Hepatocyte (in vitro differentiated cells): ENCODE measurements around the gene TMEM89. TPM values are rescaled to one million over a fixed set of nuclear protein-coding genes. Genes with fewer than 3 reads are reported as not detected.

Experiments
- DNase-seq: peaks from one replicate; pipeline ENCODE4 v3.0.0-alpha.2; 2016; ENCODE audit warnings: low spot score
- H2AFZ ChIP-seq: fragments of 200-600 bp; sonication (generic); 2 replicates; pipeline ENCODE4 v1.6.0; 2016; ENCODE audit warnings: antibody characterized with exemption, mild to moderate bottlenecking
- H3K27ac ChIP-seq: fragments of 200-600 bp; sonication (generic); 2 replicates; pipeline ENCODE4 v1.5.1; 2016; ENCODE audit warnings: mild to moderate bottlenecking
- H3K27me3 ChIP-seq: fragments of 200-600 bp; sonication (generic); 2 replicates; pipeline ENCODE4 v1.6.1; 2016
- H3K36me3 ChIP-seq: fragments of 200-600 bp; sonication (generic); replicated peaks from 2 replicates; pipeline ENCODE4 v1.5.1; 2016; ENCODE audit warnings: low read depth; ENCODE audit not compliant: insufficient read depth
- H3K4me1 ChIP-seq: fragments of 200-600 bp; sonication (generic); 2 replicates; pipeline ENCODE4 v1.5.1; 2016; ENCODE audit warnings: mild to moderate bottlenecking, moderate library complexity; ENCODE audit not compliant: insufficient read depth
- H3K4me2 ChIP-seq: fragments of 200-600 bp; sonication (generic); 2 replicates; pipeline ENCODE4 v1.6.0; 2016
- H3K4me3 ChIP-seq: fragments of 200-600 bp; sonication (generic); 2 replicates; pipeline ENCODE4 v1.5.1; 2016; ENCODE audit warnings: mild to moderate bottlenecking
- H3K79me2 ChIP-seq: fragments of 200-600 bp; sonication (generic); 2 replicates; pipeline ENCODE4 v1.6.0; 2017; ENCODE audit warnings: mild to moderate bottlenecking
- H3K9me2 ChIP-seq: fragments of 200-600 bp; sonication (generic); replicated peaks from 2 replicates; pipeline ENCODE4 v1.6.0; 2017; ENCODE audit warnings: mild to moderate bottlenecking; ENCODE audit not compliant: insufficient read depth
- H3K9me3 ChIP-seq: fragments of 200-600 bp; sonication (generic); 2 replicates; pipeline ENCODE4 v1.5.1; 2016; ENCODE audit warnings: low read depth, mild to moderate bottlenecking
- H4K20me1 ChIP-seq: fragments of 200-600 bp; sonication (generic); 2 replicates; pipeline ENCODE4 v1.6.0; 2016; ENCODE audit warnings: mild to moderate bottlenecking; ENCODE audit not compliant: insufficient read depth, poor library complexity, severe bottlenecking
- CTCF ChIP-seq: fragments of 200-600 bp; sonication (generic); IDR thresholded peaks from 2 replicates; pipeline ENCODE4 v1.5.1; 2016; ENCODE audit warnings: antibody characterized with exemption, mild to moderate bottlenecking; ENCODE audit not compliant: poor library complexity
- EZH2 ChIP-seq: fragments of 200-600 bp; sonication (generic); IDR thresholded peaks from 2 replicates; pipeline ENCODE4 v1.6.1; 2016; ENCODE audit warnings: antibody characterized with exemption, mild to moderate bottlenecking, borderline replicate concordance
- EZH2phosphoT487 ChIP-seq: fragments of 200-600 bp; sonication (generic); IDR thresholded peaks from one replicate; pipeline ENCODE4 v1.6.1; 2018; ENCODE audit warnings: antibody characterized with exemption, mild to moderate bottlenecking, low read depth, moderate library complexity; ENCODE audit not compliant: unreplicated experiment, severe bottlenecking
- WGBS: methylation state at CpG from one replicate; pipeline ENCODE4 v1.1.6; 2016; ENCODE audit warnings: low lambda C conversion rate; ENCODE audit errors: missing lambda C conversion rate; 5-methylcytosine and 5-hydroxymethylcytosine counted together
- polyA plus RNA-seq: library from polyadenylated mRNA; unstranded; fragments of >200 nt; fragmentation: Nextera tagmentation; extraction: Ambion mirVana; gene quantifications from 2 replicates; pipeline ENCODE4 v1.2.1, GENCODE V29; 2016
- total RNA-seq: library from RNA; depleted of rRNA; stranded (reverse); fragments of >200 nt; gene quantifications from 2 replicates; pipeline ENCODE4 v1.2.3, GENCODE V29; 2014

Gene TMEM89
- total and polyA plus RNA-seq, 2 experiments from 2014 or later, result not detected

DNA sequence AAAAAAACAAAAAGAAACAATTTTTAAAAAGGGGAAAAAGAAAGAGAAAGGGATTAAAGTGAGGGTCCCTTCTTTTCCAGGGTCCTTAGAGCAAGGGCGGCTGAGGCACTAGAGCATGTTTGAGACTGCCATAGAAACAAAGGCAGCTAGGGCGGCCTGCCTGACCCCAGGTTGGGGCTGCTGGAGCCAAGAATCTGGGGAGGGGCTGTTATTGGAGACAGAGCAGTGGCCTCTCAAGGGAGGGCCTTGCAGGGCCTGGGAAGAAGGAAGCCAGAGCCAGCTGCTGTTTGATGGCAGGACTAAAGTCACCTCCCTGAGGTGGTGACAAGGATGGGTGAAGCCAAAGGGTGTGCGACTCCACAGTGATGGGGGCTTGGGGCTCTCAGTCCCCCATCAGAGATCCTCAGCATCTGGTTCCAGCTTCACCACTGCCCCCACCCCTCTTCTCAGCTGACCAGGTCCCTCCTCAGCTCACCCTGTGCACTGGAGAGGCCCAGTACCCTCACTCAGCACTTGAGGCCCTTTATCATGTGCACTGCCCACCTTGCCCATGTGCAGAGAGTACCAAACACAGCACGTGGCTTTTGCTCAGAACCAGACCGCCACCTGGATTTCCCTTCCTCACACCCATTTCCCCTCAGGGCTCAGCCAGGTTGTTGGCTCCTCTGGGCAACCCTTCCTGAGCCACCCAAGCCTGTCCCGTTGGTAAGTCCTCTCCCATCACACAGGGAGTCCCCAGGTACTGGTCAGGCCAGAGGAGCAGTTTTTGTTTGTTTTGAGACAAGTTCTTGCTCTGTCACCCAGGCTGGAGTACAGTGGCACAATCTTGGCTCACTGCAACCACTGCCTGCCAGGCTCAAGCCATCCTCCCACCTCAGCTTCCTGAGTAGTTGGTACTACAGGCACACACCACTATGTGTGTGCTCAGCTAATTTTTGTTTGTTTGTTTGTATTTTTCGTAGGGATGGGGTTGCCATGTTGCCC, 1.7 kb downstream of the TMEM89 start:
- WGBS, result 80% methylated on average over 7 of the region's 7 CpGs
- Histone ChIP-seq H3K27me3 (no peaks in the 10 kb centered on the region), H3K79me2 (no peaks in the 10 kb centered on the region), H3K4me2 (no peak overlapping the region), H2AFZ (no peak overlapping the region), H3K4me3 (no peak overlapping the region), H3K4me1 (peaks cover 23% of the 10 kb centered on the region), H3K27ac (peak overlapping the region; percentile 90), H3K36me3 (no peaks in the 10 kb centered on the region), H4K20me1 (no peaks in the 10 kb centered on the region), H3K9me3 (no peaks in the 10 kb centered on the region), H3K9me2 (no peaks in the 10 kb centered on the region)
- TF ChIP-seq CTCF (no peak), EZH2phosphoT487 (no peak), EZH2 (no peak)
- no peak for DNase-seq

DNA sequence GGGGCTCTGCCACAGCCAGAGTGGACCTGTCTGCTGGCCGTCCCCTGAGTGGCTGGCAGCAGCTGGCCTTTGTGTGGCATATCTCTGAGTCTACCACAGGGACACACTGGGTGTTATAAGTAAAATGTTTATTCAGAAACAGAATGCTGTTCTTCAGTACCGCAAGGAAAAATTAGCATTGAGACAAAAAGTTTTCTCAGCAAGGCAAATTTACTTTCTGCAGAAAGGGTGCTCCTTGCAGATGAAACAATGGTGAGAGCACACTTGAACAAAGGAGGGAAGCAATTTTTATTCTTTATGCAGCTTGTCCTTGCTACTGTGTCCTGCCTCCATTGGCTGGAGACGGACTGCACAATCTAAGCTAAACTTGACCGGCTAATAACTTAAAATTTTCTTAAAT, 4.0 kb downstream of the TMEM89 start:
- peaks cover 23% of the 10 kb centered on the region for H3K4me1 ChIP-seq

GRCh38 chr3:48614044-48614443, 7.5 kb downstream of the TMEM89 start:
- Histone ChIP-seq H3K9me3 (no peaks in the 10 kb centered on the region), H3K27me3 (no peaks in the 10 kb centered on the region), H3K4me2 (no peak overlapping the region), H2AFZ (no peak overlapping the region), H3K36me3 (no peaks in the 10 kb centered on the region), H3K4me3 (no peak overlapping the region), H4K20me1 (no peaks in the 10 kb centered on the region), H3K9me2 (no peaks in the 10 kb centered on the region), H3K27ac (no peak overlapping the region), H3K4me1 (peaks cover 20% of the 10 kb centered on the region), H3K79me2 (peaks cover 7% of the 10 kb centered on the region)
- TF ChIP-seq CTCF (no peak), EZH2phosphoT487 (no peak), EZH2 (no peak)
- WGBS, result 81% methylated on average over 3 of the region's 3 CpGs
- DNase-seq, result no peak

More for the DNA sequence above, 4.0 kb downstream of the TMEM89 start:
- Histone ChIP-seq H4K20me1 (no peaks in the 10 kb centered on the region), H3K27me3 (no peaks in the 10 kb centered on the region), H3K79me2 (no peaks in the 10 kb centered on the region), H3K9me3 (no peaks in the 10 kb centered on the region), H3K36me3 (no peaks in the 10 kb centered on the region), H3K4me3 (no peak overlapping the region), H3K4me2 (peak overlapping the region; percentile 54), H3K27ac (peak overlapping the region; percentile 90), H2AFZ (no peak overlapping the region), H3K9me2 (no peaks in the 10 kb centered on the region)
- no peak for DNase-seq
- WGBS, result 90% methylated on average over 4 of the region's 4 CpGs
- no peak for TF ChIP-seq CTCF
- TF ChIP-seq EZH2phosphoT487, result no peak
- no peak for TF ChIP-seq EZH2
